OCI-LY7 (cell line): Measurements from ENCODE around the gene UVRAG. TPM values are rescaled to one million over a fixed set of nuclear protein-coding genes. Genes with fewer than 3 reads are reported as not detected.

Experiments used
- BruUV-seq: library from RNA; stranded (reverse); fragments of 400-500 nt; replicated peaks from 2 replicates; lab custom pipeline; 2021; lab: Mats Ljungman, UMichigan
- CTCF ChIA-PET: fragments of 300-600 bp; sonication (Branson Sonifier 250); formaldehyde crosslinking; loops from one replicate; lab custom pipeline; 2022; ENCODE audit warnings: antibody characterized with exemption; ENCODE audit not compliant: unreplicated experiment; lab: Charles Lee
- POLR2A ChIA-PET: fragments of 300-600 bp; sonication (Branson Sonifier 250); formaldehyde crosslinking; loops from one replicate; lab custom pipeline; 2022; ENCODE audit warnings: antibody characterized with exemption; lab: Charles Lee
- DNase-seq: peaks from one replicate; pipeline ENCODE4 v3.0.0-alpha.2; 2015; ENCODE audit warnings: low spot score
- H2AFZ ChIP-seq: fragments of 200-600 bp; sonication (generic), shearing (Covaris generic); 2 replicates; pipeline ENCODE4 v1.6.1; 2014; ENCODE audit warnings: mild to moderate bottlenecking, antibody characterized with exemption, low read length, moderate library complexity
- H3K27ac ChIP-seq: fragments of 200-600 bp; sonication (generic); 2 replicates; pipeline ENCODE4 v1.5.1; 2014; ENCODE audit warnings: mixed run types, low read depth, mild to moderate bottlenecking, moderate library complexity, low read length, inconsistent platforms; ENCODE audit not compliant: poor library complexity, severe bottlenecking
- H3K36me3 ChIP-seq: fragments of 200-600 bp; sonication (generic); 2 replicates; pipeline ENCODE4 v1.6.1; 2014; ENCODE audit warnings: mild to moderate bottlenecking, antibody characterized with exemption, low read length, moderate library complexity, mixed read lengths; ENCODE audit not compliant: insufficient read depth
- H3K4me1 ChIP-seq: fragments of 200-600 bp; sonication (generic); 2 replicates; pipeline ENCODE4 v1.5.1; 2014; ENCODE audit warnings: mild to moderate bottlenecking, low read length; ENCODE audit not compliant: insufficient read depth, poor library complexity, severe bottlenecking
- H3K4me2 ChIP-seq: fragments of 200-600 bp; sonication (generic); 2 replicates; pipeline ENCODE4 v1.6.1; 2014; ENCODE audit warnings: mild to moderate bottlenecking, low read length
- H3K4me3 ChIP-seq: fragments of 200-600 bp; sonication (generic); 2 replicates; pipeline ENCODE4 v1.5.1; 2014; ENCODE audit warnings: mild to moderate bottlenecking, low read depth, low read length; ENCODE audit not compliant: poor library complexity, severe bottlenecking
- H3K79me2 ChIP-seq: fragments of 200-600 bp; sonication (generic); 2 replicates; pipeline ENCODE4 v1.6.1; 2016; ENCODE audit warnings: low read depth, mild to moderate bottlenecking, low read length, moderate library complexity, mixed read lengths; ENCODE audit not compliant: insufficient read depth
- H3K9me2 ChIP-seq: fragments of 200-600 bp; sonication (generic); 2 replicates; pipeline ENCODE4 v1.6.1; 2016; ENCODE audit warnings: mild to moderate bottlenecking, low read length, mixed read lengths; ENCODE audit not compliant: insufficient read depth
- H3K9me3 ChIP-seq: fragments of 200-600 bp; sonication (generic); 2 replicates; pipeline ENCODE4 v1.6.1; 2014; ENCODE audit warnings: mild to moderate bottlenecking, mixed run types, low read length, mixed read lengths
- H4K20me1 ChIP-seq: fragments of 200-600 bp; sonication (generic); 2 replicates; pipeline ENCODE4 v1.6.1; 2014; ENCODE audit warnings: mild to moderate bottlenecking, antibody characterized with exemption, low read length, moderate library complexity, mixed read lengths; ENCODE audit not compliant: insufficient read depth
- CTCF ChIP-seq: fragments of 200-600 bp; sonication (generic); conservative IDR thresholded peaks from 2 replicates; pipeline ENCODE4 v1.5.1; 2014; ENCODE audit warnings: mild to moderate bottlenecking, antibody characterized with exemption, low read length, moderate library complexity, mixed read lengths
- EZH2phosphoT487 ChIP-seq: fragments of 200-600 bp; sonication (generic); IDR thresholded peaks from 2 replicates; pipeline ENCODE4 v1.6.1; 2018; ENCODE audit warnings: low read depth, borderline replicate concordance, mild to moderate bottlenecking, mixed run types, antibody characterized with exemption, low read length, moderate library complexity, mixed read lengths
- intact Hi-C: fragments of 100-400 bp; cut with micrococcal nuclease; formaldehyde crosslinking; loops from one replicate; pipeline ENCODE4 v1.10.0; 2022; ENCODE audit not compliant: unreplicated experiment
- total RNA-seq, 2 experiments: library from RNA; depleted of rRNA in 1 of 2; stranded (reverse); fragments of >200 nt in 1 of 2; shearing (Covaris generic) in 1 of 2; gene quantifications; 2 replicates each; pipeline ENCODE4 v1.2.3, GENCODE V29; 2014 to 2022

UVRAG gene
- total RNA-seq, 2 experiments from 2014 or later = 43.7 to 73.3 TPM

GRCh38 chr11:76164081-76164480 is 349.1 kb downstream of the UVRAG start:
- Histone ChIP-seq H3K27ac (no peak overlapping the region), H3K4me1 (no peaks in the 10 kb centered on the region), H3K4me2 (no peak overlapping the region), H3K4me3 (no peak overlapping the region), H3K36me3 (no peaks in the 10 kb centered on the region), H2AFZ (no peak overlapping the region), H3K9me2 (no peaks in the 10 kb centered on the region), H3K9me3 (no peaks in the 10 kb centered on the region), H3K79me2 (no peaks in the 10 kb centered on the region), H4K20me1 (no peaks in the 10 kb centered on the region)
- ChIA-PET POLR2A (no interaction called here), CTCF (no interaction called here)
- no peak for TF ChIP-seq EZH2phosphoT487
- no peak for TF ChIP-seq CTCF
- no TSS peak for BruUV-seq
- intact Hi-C loops = no loop called here
- DNase-seq = no peak

DNA sequence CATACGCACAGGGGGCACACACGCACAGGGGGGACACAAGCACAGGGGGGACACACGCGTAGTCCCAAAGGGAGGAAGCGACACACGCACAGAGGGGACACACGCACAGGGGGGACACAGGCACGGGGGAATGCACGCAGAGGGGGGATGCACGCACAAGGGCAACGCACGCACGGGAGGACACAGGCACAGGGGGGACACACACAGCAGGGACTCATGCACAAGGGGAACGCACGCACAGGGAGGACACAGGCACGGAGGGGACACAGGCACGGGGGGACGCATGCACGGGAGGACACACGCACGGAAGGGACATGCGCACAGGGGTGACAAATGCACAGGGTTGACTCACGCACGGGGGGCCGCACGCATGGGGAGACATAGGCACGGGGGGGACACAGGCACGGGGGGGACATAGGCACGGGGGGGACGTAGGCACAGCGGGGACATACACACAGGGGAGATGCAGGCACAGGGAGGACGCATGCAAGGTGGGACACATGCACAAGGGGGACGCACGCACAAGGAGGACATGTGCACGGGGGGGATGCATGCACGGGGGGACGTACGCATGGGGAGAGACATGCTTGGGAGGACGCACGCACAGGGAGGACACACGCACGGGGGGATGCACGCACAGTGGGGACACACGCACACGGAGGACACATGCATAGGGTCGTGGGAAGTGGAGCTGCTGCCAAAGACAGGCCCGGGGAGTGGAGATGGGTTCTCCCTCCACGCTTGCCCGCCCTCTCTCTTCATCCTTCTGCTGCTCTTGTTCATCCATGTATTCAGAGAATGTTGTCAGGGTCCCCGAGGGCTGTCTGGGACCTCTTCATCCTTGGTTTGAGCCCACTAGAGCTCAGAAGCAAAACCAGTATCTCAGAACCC is 350.1 kb downstream of the UVRAG start:
- Histone ChIP-seq H3K4me2 (no peak overlapping the region), H3K4me3 (no peak overlapping the region), H2AFZ (no peak overlapping the region), H3K27ac (no peak overlapping the region), H4K20me1 (no peaks in the 10 kb centered on the region), H3K79me2 (no peaks in the 10 kb centered on the region), H3K4me1 (no peaks in the 10 kb centered on the region), H3K9me3 (no peaks in the 10 kb centered on the region), H3K36me3 (no peaks in the 10 kb centered on the region), H3K9me2 (no peaks in the 10 kb centered on the region)
- TF ChIP-seq CTCF = no peak
- no peak for TF ChIP-seq EZH2phosphoT487
- POLR2A ChIA-PET = no interaction called here
- DNase-seq = no peak
- BruUV-seq = no TSS peak
- CTCF ChIA-PET = no interaction called here
- intact Hi-C loops = no loop called here

DNA sequence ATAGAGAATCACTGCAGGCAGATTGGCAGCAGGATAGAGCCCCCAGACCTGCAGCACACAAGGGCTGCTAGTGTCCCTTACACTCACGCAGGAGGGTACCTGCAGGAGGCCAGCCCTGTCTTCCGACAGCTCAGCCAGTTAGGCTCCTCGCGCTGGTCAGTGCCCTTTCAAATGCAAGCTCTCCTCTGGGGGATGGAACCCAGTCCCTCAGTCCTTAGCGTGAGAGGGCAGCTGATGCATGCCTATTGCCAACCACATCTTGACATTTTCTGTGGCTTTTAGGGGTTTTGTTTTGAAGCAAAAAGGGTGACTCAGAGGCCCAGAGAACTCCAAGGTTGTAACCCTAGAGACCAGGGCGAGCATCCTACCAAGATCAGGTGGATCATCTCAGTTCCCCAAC is 351.3 kb downstream of the UVRAG start:
- no TSS peak for BruUV-seq
- intact Hi-C loops = no loop called here
- ChIA-PET CTCF (no interaction called here), POLR2A (no interaction called here)
- no peaks in the 10 kb centered on the region for H4K20me1 ChIP-seq
- no peak overlapping the region for H3K27ac ChIP-seq
- TF ChIP-seq CTCF = no peak
- TF ChIP-seq EZH2phosphoT487 = no peak
- no peaks in the 10 kb centered on the region for H3K79me2 ChIP-seq
- no peak for DNase-seq
- no peaks in the 10 kb centered on the region for H3K9me2 ChIP-seq
- no peaks in the 10 kb centered on the region for H3K9me3 ChIP-seq
- H3K4me2 ChIP-seq = no peak overlapping the region
- H3K4me3 ChIP-seq = no peak overlapping the region
- no peaks in the 10 kb centered on the region for H3K36me3 ChIP-seq
- no peaks in the 10 kb centered on the region for H3K4me1 ChIP-seq
- no peak overlapping the region for H2AFZ ChIP-seq
